ENCODE data around the gene PLCB4. TPM values are rescaled to one million over a fixed set of nuclear protein-coding genes. Genes with fewer than 3 reads are reported as not detected.

The PLCB4 gene
- total RNA-seq, 1 experiment from 2014 or later, result 14.9 TPM

DNA sequence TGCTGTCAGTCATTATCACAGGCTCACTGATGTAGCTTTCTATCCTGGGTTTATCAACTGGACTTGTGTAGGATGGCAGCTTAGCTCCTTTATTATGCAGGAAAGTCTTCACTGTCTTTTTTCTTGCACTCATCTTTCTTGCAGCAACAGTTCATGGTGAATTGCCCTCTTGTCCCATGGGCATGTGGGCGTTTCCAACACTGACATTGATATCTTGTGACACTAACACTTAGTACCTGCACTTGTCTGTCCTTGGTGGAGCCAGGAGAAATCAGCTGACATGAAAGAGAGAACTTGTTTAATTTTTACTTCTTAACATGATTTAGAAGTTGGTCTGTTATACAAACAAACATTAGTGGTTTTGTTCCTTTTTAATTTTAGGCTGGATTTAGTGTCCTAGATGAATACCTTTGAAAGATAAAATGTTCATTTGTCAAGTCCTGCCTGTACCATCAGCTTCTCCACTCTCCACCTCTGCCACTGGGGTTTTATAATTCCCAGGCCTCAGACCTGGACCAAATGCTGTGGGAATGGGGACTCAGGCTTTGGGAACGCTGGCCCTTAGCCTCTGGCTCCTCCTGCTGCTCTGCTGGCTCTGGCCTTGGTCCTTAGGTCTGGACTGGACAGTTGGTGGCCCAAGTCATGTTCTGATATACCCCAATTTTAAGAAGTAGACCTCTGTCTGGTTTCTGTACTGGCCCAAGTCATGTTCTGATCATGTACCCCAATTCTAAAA, 284.5 kb downstream of the PLCB4 start:
- Histone ChIP-seq H3K4me2 (no peak overlapping the region), H3K36me3 (ENCODE audit: low read depth) (no peaks in the 10 kb centered on the region), H3K4me3 (no peak overlapping the region), H3K9me3 (ENCODE audit: insufficient read depth, low read depth) (no peaks in the 10 kb centered on the region), H3K9me2 (ENCODE audit: insufficient read depth) (no peaks in the 10 kb centered on the region), H3K79me2 (ENCODE audit: low read depth) (no peaks in the 10 kb centered on the region), H3F3A (ENCODE audit: insufficient read depth, low read depth) (no peaks in the 10 kb centered on the region), H3K27ac (no peak overlapping the region), H3K4me1 (replicated peaks; ENCODE audit: insufficient read depth) (no peaks in the 10 kb centered on the region), H2AFZ (no peak overlapping the region), H4K20me1 (ENCODE audit: insufficient read depth) (no peaks in the 10 kb centered on the region), H3K27me3 (ENCODE audit: insufficient read depth, low read depth) (no peaks in the 10 kb centered on the region)
- no TSS peak for BruUV-seq (replicated peaks)
- TF ChIP-seq, protein P1, sequence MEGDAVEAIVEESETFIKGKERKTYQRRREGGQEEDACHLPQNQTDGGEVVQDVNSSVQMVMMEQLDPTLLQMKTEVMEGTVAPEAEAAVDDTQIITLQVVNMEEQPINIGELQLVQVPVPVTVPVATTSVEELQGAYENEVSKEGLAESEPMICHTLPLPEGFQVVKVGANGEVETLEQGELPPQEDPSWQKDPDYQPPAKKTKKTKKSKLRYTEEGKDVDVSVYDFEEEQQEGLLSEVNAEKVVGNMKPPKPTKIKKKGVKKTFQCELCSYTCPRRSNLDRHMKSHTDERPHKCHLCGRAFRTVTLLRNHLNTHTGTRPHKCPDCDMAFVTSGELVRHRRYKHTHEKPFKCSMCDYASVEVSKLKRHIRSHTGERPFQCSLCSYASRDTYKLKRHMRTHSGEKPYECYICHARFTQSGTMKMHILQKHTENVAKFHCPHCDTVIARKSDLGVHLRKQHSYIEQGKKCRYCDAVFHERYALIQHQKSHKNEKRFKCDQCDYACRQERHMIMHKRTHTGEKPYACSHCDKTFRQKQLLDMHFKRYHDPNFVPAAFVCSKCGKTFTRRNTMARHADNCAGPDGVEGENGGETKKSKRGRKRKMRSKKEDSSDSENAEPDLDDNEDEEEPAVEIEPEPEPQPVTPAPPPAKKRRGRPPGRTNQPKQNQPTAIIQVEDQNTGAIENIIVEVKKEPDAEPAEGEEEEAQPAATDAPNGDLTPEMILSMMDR (conservative IDR thresholded peaks at IDR 0.05), result no peak
- no peak for TF ChIP-seq EZH2 (IDR thresholded peaks at IDR 0.05; ENCODE audit: low read depth)
- intact Hi-C loops (cut with micrococcal nuclease; ENCODE audit: unreplicated experiment), result no loop called here
- POLR2A ChIA-PET (ENCODE audit: unreplicated experiment), result no interaction called here
- DNase-seq, result no peak
- CTCF ChIA-PET, result no interaction called here

DNA sequence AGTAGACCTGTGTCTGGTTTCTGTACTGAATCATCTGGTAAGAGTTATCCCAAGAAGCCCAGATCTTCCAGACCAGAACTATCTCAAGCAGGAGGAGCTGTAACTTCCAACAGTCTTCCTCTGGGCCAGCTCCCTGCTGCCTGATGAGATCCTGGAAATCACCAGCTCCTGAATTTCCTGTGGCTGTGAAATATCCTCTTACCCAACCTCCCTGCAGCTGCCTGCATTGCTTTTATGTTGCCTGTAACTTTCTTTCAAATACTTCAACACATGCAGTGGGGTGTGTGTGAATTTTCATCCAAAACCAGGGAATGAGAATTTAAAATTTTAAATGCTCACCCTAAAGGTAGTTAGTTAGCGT, 285.0 kb downstream of the PLCB4 start:
- H3K79me2 ChIP-seq (ENCODE audit: low read depth), result no peaks in the 10 kb centered on the region
- H3K4me2 ChIP-seq, result no peak overlapping the region
- ChIA-PET CTCF (no interaction called here), POLR2A (ENCODE audit: unreplicated experiment) (no interaction called here)
- no peak overlapping the region for H2AFZ ChIP-seq
- no peaks in the 10 kb centered on the region for H3K36me3 ChIP-seq (ENCODE audit: low read depth)
- no peaks in the 10 kb centered on the region for H3K27me3 ChIP-seq (ENCODE audit: insufficient read depth, low read depth)
- no peak for DNase-seq
- TF ChIP-seq EZH2 (IDR thresholded peaks at IDR 0.05; ENCODE audit: low read depth), result no peak
- TF ChIP-seq, protein P1 (conservative IDR thresholded peaks at IDR 0.05), result no peak
- no peaks in the 10 kb centered on the region for H3F3A ChIP-seq (ENCODE audit: insufficient read depth, low read depth)
- no peak overlapping the region for H3K27ac ChIP-seq
- intact Hi-C loops (cut with micrococcal nuclease; ENCODE audit: unreplicated experiment), result no loop called here
- H3K9me3 ChIP-seq (ENCODE audit: insufficient read depth, low read depth), result no peaks in the 10 kb centered on the region
- no peaks in the 10 kb centered on the region for H3K9me2 ChIP-seq (ENCODE audit: insufficient read depth)
- H3K4me1 ChIP-seq (replicated peaks; ENCODE audit: insufficient read depth), result no peaks in the 10 kb centered on the region
- H3K4me3 ChIP-seq, result no peak overlapping the region
- H4K20me1 ChIP-seq (ENCODE audit: insufficient read depth), result no peaks in the 10 kb centered on the region
- BruUV-seq (replicated peaks), result no TSS peak

DNA sequence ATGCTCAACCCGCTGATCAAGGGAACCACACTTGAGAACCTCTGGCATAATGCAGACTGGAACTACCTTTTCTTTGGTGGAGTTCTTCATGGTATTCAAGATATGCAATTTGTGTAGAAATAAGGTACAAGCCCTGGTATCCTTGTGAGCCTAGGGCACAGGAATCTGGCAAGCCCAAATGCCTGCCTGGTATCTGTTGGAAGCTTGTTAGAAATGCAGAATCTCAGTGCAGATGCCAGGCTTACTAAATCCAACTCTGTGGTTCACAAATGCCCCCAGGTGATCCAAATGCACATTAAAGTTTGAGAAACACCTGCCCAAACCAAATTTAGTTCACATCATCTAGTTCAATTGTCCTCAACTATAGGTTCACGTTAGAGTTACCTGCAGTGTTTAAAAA, 285.7 kb downstream of the PLCB4 start:
- Histone ChIP-seq H3K4me3 (no peak overlapping the region), H3K79me2 (ENCODE audit: low read depth) (no peaks in the 10 kb centered on the region), H3K9me3 (ENCODE audit: insufficient read depth, low read depth) (no peaks in the 10 kb centered on the region), H2AFZ (no peak overlapping the region), H3F3A (ENCODE audit: insufficient read depth, low read depth) (no peaks in the 10 kb centered on the region), H3K27ac (no peak overlapping the region), H3K4me1 (replicated peaks; ENCODE audit: insufficient read depth) (no peaks in the 10 kb centered on the region), H3K27me3 (ENCODE audit: insufficient read depth, low read depth) (no peaks in the 10 kb centered on the region), H3K36me3 (ENCODE audit: low read depth) (no peaks in the 10 kb centered on the region), H3K4me2 (no peak overlapping the region), H3K9me2 (ENCODE audit: insufficient read depth) (no peaks in the 10 kb centered on the region), H4K20me1 (ENCODE audit: insufficient read depth) (no peaks in the 10 kb centered on the region)
- no peak for DNase-seq
- no TSS peak for BruUV-seq (replicated peaks)
- intact Hi-C loops (cut with micrococcal nuclease; ENCODE audit: unreplicated experiment), result no loop called here
- ChIA-PET POLR2A (ENCODE audit: unreplicated experiment) (no interaction called here), CTCF (no interaction called here)
- TF ChIP-seq, protein P1 (conservative IDR thresholded peaks at IDR 0.05), result no peak
- no peak for TF ChIP-seq EZH2 (IDR thresholded peaks at IDR 0.05; ENCODE audit: low read depth)

Data from PC-9 (cell line).